Measurements from ENCODE around the gene WDR45.

Gene WDR45

GRCh38 chrX:49073601-49074575, 5.8 kb downstream of the WDR45 start, which contains the start of gene PRAF2:
Gene PRAF2, minus strand, starts transcription at chrX:49074002. Its CDS starts 15 bp downstream, at chrX:49073987.
- peak; percentile 56 for DNase-seq

GRCh38 chrX:49072712-49073095, 7.0 kb downstream of the WDR45 start:
- no peak for DNase-seq

- peak; percentile 68 for DNase-seq
Observed at GRCh38 chrX:49071877-49072711, 7.6 kb downstream of the WDR45 start.

DNA sequence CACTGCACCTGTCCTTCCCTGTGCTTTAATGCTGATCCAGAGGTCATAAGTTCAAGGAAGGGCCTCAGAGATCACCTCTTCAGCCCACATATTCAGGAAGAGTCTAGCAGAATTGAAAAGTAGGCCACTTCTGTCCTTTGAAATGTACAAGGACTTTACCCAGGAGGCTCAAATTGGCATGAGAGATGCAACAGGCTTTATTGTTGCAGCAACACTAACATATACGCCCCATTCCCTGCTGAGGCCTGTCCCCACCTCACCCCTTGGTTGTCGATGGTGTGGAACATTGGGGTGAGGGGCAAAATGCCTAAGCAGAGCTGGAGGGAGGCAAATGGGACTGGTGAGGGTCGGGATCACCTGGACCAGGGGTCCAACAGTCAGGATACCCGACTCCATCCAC, 8.7 kb downstream of the WDR45 start:
- no peak for DNase-seq

DNA sequence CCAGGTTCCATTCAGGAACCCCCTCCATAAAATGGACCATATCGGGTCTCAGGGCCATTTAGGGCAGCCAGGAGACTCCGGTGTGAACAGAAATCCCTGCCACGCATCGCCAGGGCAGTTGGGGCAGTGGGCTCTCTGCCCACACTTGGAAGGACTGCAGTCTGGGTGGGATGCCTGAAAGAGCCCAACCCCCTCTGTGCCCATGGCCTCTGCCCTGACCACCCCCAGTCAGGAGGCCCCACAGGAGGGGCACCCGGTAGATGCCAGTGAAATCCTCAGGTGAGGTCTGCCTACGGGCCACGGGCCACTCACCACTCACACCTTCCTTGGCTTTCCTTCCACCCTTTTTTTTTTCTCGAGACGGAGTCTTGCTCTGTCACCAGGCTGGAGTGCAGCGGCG, 10.6 kb downstream of the WDR45 start:
- DNase-seq, result no peak

DNA sequence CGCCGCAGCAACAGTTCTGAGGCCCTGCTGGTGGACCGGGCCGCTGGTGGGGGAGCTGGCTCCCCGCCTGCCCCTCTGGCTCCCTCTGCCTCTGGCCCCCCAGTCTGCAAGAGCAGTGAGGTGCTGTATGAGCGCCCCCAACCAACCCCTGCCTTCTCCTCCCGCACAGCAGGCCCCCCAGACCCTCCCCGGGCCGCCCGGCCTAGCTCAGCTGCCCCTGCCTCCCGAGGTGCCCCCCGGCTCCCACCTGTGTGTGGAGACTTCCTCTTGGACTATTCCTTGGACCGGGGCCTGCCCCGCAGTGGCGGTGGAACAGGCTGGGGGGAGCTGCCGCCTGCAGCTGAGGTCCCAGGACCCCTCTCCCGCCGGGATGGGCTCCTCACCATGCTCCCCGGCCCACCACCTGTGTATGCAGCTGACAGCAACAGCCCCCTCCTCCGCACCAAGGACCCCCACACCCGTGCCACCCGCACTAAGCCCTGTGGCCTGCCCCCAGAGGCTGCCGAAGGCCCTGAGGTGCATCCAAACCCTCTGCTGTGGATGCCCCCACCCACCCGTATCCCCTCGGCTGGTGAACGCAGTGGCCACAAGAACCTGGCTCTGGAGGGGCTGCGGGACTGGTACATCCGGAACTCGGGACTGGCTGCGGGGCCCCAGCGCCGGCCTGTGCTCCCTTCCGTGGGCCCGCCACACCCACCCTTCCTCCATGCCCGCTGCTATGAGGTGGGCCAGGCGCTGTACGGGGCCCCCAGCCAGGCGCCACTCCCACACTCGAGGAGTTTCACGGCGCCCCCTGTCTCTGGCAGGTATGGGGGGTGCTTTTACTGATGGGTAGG, 12.2 kb downstream of the WDR45 start:
- DNase-seq, result no peak

DNA sequence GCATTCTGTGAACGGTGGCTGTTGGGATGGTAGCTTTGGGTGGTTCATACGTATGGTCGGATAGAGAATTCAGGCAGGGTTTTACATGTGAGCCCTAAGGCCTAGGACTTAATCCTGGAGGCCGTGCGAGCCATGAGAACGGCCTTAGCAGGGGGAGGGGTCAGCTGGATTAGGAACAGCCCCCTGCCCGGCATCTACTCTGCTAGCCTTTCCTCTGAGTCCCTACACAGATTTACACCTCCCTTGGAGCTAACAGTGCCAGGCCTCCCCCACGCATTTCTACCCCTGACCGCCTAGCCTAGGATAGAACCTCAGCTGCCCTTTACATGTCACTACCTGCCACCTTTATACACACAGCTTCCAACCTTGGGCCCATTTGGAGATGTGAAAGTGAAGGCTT, 13.0 kb downstream of the WDR45 start:
- DNase-seq, result no peak

DNA sequence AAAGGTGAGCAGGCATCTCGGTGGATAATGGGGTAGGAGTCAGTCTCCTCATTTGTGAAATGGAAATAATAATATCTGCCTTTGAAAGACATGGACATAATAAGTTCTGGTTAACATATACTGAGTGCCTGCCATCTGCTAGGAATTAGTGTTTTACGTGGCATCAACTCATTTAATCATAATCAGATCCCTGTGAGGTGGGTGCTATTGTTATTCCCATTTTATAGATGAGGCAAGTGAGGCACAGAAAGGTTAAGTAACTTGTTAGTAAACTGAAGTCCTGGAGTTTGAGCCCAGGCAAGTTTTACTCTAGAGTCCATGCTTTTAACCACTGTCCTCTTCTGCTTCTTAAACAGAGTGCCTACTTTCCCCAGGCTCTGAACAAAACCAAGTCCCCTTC, 13.4 kb downstream of the WDR45 start:
- no peak for DNase-seq

- no peak for DNase-seq
Observed at GRCh38 chrX:49064735-49065134, 15.0 kb downstream of the WDR45 start.

DNA sequence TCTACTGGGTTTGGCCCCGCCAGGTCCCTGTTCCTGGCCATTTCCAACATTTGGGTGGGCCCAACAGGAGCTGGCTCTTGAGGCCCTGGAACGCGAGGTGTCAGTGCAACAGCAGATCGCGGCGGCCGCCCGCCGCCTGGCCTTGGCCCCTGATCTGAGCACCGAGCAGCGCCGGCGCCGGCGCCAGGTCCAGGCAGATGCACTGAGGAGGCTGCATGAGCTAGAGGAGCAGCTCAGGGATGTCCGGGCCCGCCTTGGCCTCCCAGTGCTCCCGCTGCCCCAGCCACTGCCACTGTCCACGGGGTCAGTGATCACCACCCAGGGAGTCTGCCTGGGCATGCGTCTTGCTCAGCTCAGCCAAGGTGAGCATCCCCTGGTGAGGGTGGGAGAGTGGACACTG, 15.4 kb downstream of the WDR45 start:
- DNase-seq, result no peak

DNA sequence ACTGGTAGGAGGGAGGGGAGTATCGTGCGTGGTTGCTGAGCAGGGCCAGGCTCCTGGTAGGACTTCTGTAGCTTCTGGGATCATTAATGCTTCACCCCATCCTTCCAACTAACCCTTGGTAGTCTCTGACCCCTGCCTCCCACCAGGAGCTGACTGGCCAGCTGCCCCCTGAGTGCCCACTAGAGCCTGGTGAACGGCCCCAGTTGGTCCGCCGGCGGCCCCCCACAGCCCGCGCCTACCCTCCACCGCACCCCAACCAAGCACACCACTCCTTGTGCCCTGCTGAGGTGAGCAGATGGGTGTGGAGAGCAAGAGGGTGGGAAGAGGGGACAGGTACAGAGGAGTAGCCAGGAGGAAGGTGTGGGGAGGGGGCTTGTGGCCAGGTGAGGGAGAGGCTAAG, 16.0 kb downstream of the WDR45 start:
- DNase-seq, result no peak

- no peak for DNase-seq
Observed at GRCh38 chrX:49061916-49062315, 17.8 kb downstream of the WDR45 start.

DNA sequence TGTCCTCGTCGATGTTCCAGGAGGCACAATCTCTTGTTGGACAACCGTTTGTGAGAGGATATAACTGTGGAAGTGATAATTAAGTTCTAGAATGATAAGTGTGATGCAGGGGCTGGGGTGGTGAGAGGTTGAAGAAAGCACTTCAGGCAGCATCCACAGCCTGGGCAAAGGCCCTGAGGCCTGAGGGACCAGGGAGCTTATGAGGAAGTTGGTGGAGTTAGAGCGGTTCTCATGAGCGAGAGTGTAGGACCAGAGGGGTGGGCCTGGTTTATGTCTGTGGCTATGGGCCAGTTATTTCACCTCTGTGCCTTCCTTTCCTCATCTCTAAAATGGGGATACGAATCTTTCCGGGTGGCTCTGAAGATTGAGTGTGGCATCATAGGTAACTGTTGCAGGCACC, 18.2 kb downstream of the WDR45 start:
- no peak for DNase-seq

DNA sequence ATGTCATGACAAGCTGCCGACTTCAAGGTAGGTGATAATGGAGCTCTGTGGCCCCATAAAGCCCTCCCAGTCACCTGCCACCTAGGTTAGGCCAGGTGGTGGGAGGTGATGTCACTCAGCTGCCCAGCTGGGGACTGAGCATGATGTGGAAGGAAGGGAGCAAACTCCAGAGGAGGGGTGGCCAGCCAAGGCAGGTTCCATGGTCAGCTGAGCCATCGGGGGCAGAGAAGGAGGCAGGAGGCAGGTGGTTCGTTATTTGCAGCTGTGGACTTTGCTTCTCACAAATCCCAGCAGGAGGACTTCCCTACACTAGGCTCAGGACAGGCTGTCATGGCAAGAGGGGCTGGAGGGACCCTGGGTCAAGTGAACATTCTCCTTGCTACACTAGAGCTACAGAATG, 18.8 kb downstream of the WDR45 start:
- no peak for DNase-seq

GRCh38 chrX:49059681-49060085, 20.0 kb downstream of the WDR45 start:
- DNase-seq, result no peak

GRCh38 chrX:49059201-49059600, 20.5 kb downstream of the WDR45 start:
- no peak for DNase-seq

GRCh38 chrX:49058794-49059193, 20.9 kb downstream of the WDR45 start, which contains the start of gene CCDC120:
Gene CCDC120, plus strand, starts transcription at chrX:49058999. Its CDS starts 3,043 bp downstream, at chrX:49062042.
- no peak for DNase-seq

- DNase-seq, result no peak
Observed at GRCh38 chrX:49054073-49054762, 25.5 kb downstream of the WDR45 start.

- peak; percentile 68 for DNase-seq
Observed at GRCh38 chrX:49053223-49054072, 26.2 kb downstream of the WDR45 start.

DNA sequence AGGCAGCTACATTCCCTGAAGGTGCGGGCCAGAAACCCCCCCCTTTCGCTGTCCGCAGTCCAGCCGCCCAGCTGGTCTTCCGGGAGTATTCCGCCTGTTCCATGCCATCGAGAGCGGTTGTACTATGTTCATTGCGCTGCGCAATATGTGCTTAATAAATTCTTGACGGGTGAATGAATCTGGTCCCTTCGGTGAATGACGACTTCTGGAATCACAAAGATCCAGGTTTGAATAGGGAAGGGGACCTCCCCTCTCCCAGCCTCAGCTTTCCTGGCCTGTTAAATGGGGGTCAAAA, 35.8 kb downstream of the WDR45 start:
- no peak for DNase-seq
